GM06990 (cell line): ENCODE data around the gene LDB1.

Experiments used
- DNase-seq: peaks from one replicate; pipeline ENCODE4 v3.0.0-alpha.2; 2011; ENCODE audit not compliant: insufficient read length; ENCODE audit errors: extremely low read depth
- H3K27me3 ChIP-seq: replicated peaks from 2 replicates; pipeline ENCODE4 v1.6.0; 2011; ENCODE audit warnings: low read length; ENCODE audit not compliant: control insufficient read depth, insufficient read depth
- H3K36me3 ChIP-seq: 2 replicates; pipeline ENCODE4 v1.5.1; 2011; ENCODE audit warnings: low read length; ENCODE audit not compliant: control insufficient read depth, insufficient read depth
- H3K4me3 ChIP-seq: replicated peaks from 2 replicates; pipeline ENCODE4 v1.5.1; 2011; ENCODE audit warnings: low read depth, mild to moderate bottlenecking, control low read depth, low read length
- TF ChIP-seq, protein P1 (sequence below): IDR thresholded peaks from 2 replicates; pipeline ENCODE4 v1.5.1; 2011; ENCODE audit warnings: low read length, control low read depth, mild to moderate bottlenecking, inconsistent platforms; ENCODE audit not compliant: insufficient read depth, poor library complexity, severe bottlenecking

LDB1 gene

GRCh38 chr10:102157224-102157623, 37.1 kb upstream of the LDB1 start:
- DNase-seq: no peak
- TF ChIP-seq, protein P1, sequence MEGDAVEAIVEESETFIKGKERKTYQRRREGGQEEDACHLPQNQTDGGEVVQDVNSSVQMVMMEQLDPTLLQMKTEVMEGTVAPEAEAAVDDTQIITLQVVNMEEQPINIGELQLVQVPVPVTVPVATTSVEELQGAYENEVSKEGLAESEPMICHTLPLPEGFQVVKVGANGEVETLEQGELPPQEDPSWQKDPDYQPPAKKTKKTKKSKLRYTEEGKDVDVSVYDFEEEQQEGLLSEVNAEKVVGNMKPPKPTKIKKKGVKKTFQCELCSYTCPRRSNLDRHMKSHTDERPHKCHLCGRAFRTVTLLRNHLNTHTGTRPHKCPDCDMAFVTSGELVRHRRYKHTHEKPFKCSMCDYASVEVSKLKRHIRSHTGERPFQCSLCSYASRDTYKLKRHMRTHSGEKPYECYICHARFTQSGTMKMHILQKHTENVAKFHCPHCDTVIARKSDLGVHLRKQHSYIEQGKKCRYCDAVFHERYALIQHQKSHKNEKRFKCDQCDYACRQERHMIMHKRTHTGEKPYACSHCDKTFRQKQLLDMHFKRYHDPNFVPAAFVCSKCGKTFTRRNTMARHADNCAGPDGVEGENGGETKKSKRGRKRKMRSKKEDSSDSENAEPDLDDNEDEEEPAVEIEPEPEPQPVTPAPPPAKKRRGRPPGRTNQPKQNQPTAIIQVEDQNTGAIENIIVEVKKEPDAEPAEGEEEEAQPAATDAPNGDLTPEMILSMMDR: no peak
- H3K4me3 ChIP-seq: no peak overlapping the region
- peaks cover 43% of the 10 kb centered on the region for H3K36me3 ChIP-seq
- H3K27me3 ChIP-seq: no peaks in the 10 kb centered on the region

- no peaks in the 10 kb centered on the region for H3K27me3 ChIP-seq
- no peak for DNase-seq
- peaks cover 28% of the 10 kb centered on the region for H3K36me3 ChIP-seq
- TF ChIP-seq, protein P1: no peak
- no peak overlapping the region for H3K4me3 ChIP-seq
Measured at GRCh38 chr10:102154466-102155116, 34.4 kb upstream of the LDB1 start.

DNA sequence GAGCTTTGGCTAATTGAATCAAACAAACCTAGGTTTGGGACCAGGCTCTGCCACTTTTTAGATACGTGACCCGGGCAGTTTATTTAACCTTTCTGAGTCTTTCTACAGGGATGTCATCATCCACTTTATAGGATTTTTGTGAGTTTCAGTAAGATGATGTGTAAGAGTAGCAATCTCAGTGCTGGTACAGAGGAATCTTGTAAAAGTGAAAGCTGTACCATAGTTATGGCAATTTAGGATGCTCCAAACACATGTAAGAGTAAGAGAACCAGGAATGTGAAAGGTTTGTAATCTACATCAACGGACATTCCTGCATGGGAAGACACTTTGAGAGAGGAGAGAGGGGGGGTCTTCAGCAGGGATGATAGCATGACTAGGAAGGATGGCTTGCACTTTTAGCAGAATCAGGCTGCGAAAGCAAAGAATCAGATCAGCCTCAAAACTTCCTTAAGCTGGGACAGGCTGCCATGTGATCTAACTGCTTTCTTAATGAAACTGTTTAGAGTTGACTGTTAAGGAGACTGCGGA, 33.0 kb upstream of the LDB1 start:
- Histone ChIP-seq H3K27me3 (no peaks in the 10 kb centered on the region), H3K36me3 (peaks cover 31% of the 10 kb centered on the region), H3K4me3 (peak overlapping the region; percentile 98)
- no peak for DNase-seq
- TF ChIP-seq, protein P1: no peak

DNA sequence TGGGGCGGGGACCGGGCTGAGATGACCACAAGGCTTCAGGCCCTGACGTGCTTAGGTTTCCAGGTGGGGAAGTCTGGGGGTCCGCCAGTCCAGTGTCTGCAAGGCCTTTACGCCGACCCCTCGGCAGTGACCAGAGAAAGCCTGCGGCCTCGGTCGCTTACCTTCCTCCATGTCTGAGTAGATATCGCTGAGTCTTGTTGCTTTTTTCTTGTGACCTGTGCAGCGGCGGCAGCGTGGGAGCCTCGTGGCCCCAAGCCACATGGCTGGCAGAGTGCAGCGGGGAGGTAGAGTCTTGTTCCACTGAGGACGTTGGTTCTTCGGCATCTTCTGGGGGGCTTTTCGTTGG, 32.4 kb upstream of the LDB1 start:
- TF ChIP-seq, protein P1: no peak
- Histone ChIP-seq H3K4me3 (peak overlapping the region; percentile 98), H3K27me3 (no peaks in the 10 kb centered on the region), H3K36me3 (peaks cover 26% of the 10 kb centered on the region)
- no peak for DNase-seq

GRCh38 chr10:102151774-102152544, 31.8 kb upstream of the LDB1 start, which contains the start of gene NOLC1:
Gene NOLC1 (plus strand): TSS chr10:102152389. CDS start chr10:102152411, 22 bp downstream.
- no peaks in the 10 kb centered on the region for H3K27me3 ChIP-seq
- TF ChIP-seq, protein P1: no peak
- DNase-seq: peak; percentile 99
- H3K4me3 ChIP-seq: peak within 1 kb of the TSS; percentile 98
- H3K36me3 ChIP-seq: peaks cover 23% of the 10 kb centered on the region
